CD4-positive, CD25-positive, alpha-beta regulatory T cell (primary cell): ENCODE measurements around the gene MBTPS1. TPM values are rescaled to one million over a fixed set of nuclear protein-coding genes. Genes with fewer than 3 reads are reported as not detected.

Experiments used
- ATAC-seq, 2 donors: fragments of 150-1000 bp; cut with Tn5 transposase; one replicate each; pipeline ENCODE4 v1.10.0; 2021; ENCODE audit warnings: low read depth in 2 of 2, moderate number of reproducible peaks in 2 of 2, moderate library complexity in 1 of 2
- DNase-seq, 3 donors: peaks; one replicate each; pipeline versions ENCODE4 v3.0.0 to v3.0.0-alpha.2; 2012 to 2022; ENCODE audit warnings: mixed read lengths in 1 of 3
- H3K27ac ChIP-seq: one replicate; pipeline ENCODE4 v1.7.0; 2013; ENCODE audit warnings: mild to moderate bottlenecking, low read length; ENCODE audit not compliant: insufficient read depth, poor library complexity, severe bottlenecking
- H3K27me3 ChIP-seq: one replicate; pipeline ENCODE4 v1.7.0; 2013; ENCODE audit warnings: low read length; ENCODE audit not compliant: control insufficient read depth, insufficient read depth
- H3K36me3 ChIP-seq: one replicate; pipeline ENCODE4 v1.7.0; 2013; ENCODE audit warnings: mild to moderate bottlenecking, low read length, moderate library complexity; ENCODE audit not compliant: control insufficient read depth, insufficient read depth
- H3K4me1 ChIP-seq: 2 replicates; pipeline ENCODE4 v1.7.0; 2013; ENCODE audit warnings: mild to moderate bottlenecking, low read length; ENCODE audit not compliant: insufficient read depth, control insufficient read depth, poor library complexity, severe bottlenecking
- H3K4me3 ChIP-seq: one replicate; pipeline ENCODE4 v1.7.0; 2013; ENCODE audit warnings: low read depth, mild to moderate bottlenecking, low read length, moderate library complexity
- H3K9me3 ChIP-seq, 2 experiments: 1 replicate in 1 of 2; 2 replicates in 1 of 2; pipeline ENCODE4 v1.7.0; 2013; ENCODE audit warnings: low read length in 2 of 2, mild to moderate bottlenecking in 1 of 2, moderate library complexity in 1 of 2; ENCODE audit not compliant: control insufficient read depth in 2 of 2
- H3K27ac Mint-ChIP-seq, 3 donors: one replicate each; pipeline ENCODE4 v1.8.0; 2020 to 2022; ENCODE audit warnings: mild to moderate bottlenecking in 3 of 3, mixed read lengths in 3 of 3, moderate library complexity in 2 of 3
- H3K27me3 Mint-ChIP-seq: one replicate; pipeline ENCODE4 v1.8.0; 2022; ENCODE audit warnings: mild to moderate bottlenecking, mixed read lengths
- H3K36me3 Mint-ChIP-seq: one replicate; pipeline ENCODE4 v1.8.0; 2020; ENCODE audit warnings: mixed read lengths
- H3K4me1 Mint-ChIP-seq, 4 donors: one replicate each; pipeline ENCODE4 v1.8.0; 2020 to 2022; ENCODE audit warnings: mixed read lengths in 4 of 4, mild to moderate bottlenecking in 1 of 4
- H3K4me3 Mint-ChIP-seq, 4 donors: one replicate each; pipeline ENCODE4 v1.8.0; 2020 to 2022; ENCODE audit warnings: mild to moderate bottlenecking in 4 of 4, mixed read lengths in 4 of 4, moderate library complexity in 3 of 4
- H3K9me3 Mint-ChIP-seq, 7 donors: one replicate each; pipeline ENCODE4 v1.8.0; 2020 to 2022; ENCODE audit warnings: mixed read lengths in 7 of 7, mild to moderate bottlenecking in 3 of 7, moderate library complexity in 2 of 7
- polyA plus RNA-seq, 4 donors: library from polyadenylated mRNA; unstranded; fragments of 300-500 nt; fragmentation: Illumina TruSeq; gene quantifications; one replicate each; pipeline ENCODE4 v1.2.3, GENCODE V29; 2021
- total RNA-seq: library from RNA; stranded (reverse); gene quantifications from one replicate; pipeline ENCODE4 v1.2.3, GENCODE V29; 2022

The MBTPS1 gene
- total and polyA plus RNA-seq, 5 donors from 2014 or later: 40.6 to 118 (median 48.3) TPM

DNA sequence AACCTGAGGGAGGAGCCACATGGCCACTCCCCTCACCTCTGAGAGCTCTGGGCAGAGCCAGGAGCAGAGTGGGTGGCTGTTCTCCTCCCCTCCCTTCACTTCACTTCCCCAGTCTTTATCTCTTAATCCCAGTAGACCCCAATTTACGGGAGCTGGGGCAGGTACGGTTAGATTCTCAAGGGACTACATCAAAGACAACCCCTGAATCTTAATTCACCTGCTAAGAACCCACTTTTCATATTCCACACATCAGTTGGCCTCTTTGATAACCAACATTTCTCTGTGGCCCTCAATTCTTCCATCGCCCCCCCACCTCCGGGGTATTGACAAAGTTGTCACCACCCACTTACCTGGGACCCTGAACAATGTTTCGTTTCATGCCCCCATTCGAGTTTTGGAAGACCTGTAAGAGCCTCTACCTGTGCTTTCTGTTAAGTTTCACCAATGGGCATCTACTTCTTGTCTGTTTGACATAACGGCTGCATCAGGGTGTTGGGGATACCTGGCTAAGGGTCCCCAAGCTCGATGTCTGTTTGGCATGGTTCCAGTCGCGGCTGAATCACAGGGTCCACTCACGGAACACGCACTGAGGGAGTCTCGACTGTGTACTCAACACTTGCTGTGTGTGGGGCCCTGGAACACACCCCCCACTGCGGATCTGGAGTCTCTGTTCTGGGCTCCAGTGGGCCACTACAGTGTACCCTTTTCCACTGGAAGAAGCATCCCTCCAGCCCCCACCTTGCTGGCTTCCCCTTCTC lies 102.0 kb downstream of the MBTPS1 start:
- H3K9me3 Mint-ChIP-seq: peaks cover 0 to 3% (median 0%) of the 10 kb centered on the region in 7 donors
- Histone ChIP-seq H3K36me3 (no peaks in the 10 kb centered on the region), H3K4me3 (no peak overlapping the region), H3K27ac (no peak overlapping the region), H3K9me3 (peaks cover 2 to 4% of the 10 kb centered on the region in 2 experiments), H3K27me3 (no peaks in the 10 kb centered on the region), H3K4me1 (no peaks in the 10 kb centered on the region)
- no peaks in the 10 kb centered on the region for H3K36me3 Mint-ChIP-seq
- no peak for DNase-seq
- no peak overlapping the region for H3K27ac Mint-ChIP-seq
- no peak for ATAC-seq
- H3K4me3 Mint-ChIP-seq: peak overlapping the region in 1 of 4 donors; percentile 24
- peaks cover 0 to 10% (median 4%) of the 10 kb centered on the region in 4 donors for H3K4me1 Mint-ChIP-seq
- peaks cover 4% of the 10 kb centered on the region for H3K27me3 Mint-ChIP-seq

- peak; percentile 22 to 64 (median 29) for DNase-seq
- Mint-ChIP-seq H3K27me3 (peaks cover 4% of the 10 kb centered on the region), H3K4me3 (peak overlapping the region in 1 of 4 donors; percentile 24), H3K9me3 (peaks cover 0 to 3% (median 0%) of the 10 kb centered on the region in 7 donors), H3K27ac (no peak overlapping the region), H3K36me3 (no peaks in the 10 kb centered on the region), H3K4me1 (peaks cover 0 to 10% (median 4%) of the 10 kb centered on the region in 4 donors)
- peaks cover 0 to 4% of the 10 kb centered on the region in 2 experiments for H3K9me3 ChIP-seq
- no peaks in the 10 kb centered on the region for H3K4me1 ChIP-seq
- ATAC-seq: peak; percentile 49 to 64
- H3K27ac ChIP-seq: no peak overlapping the region
- no peak overlapping the region for H3K4me3 ChIP-seq
- no peaks in the 10 kb centered on the region for H3K27me3 ChIP-seq
- H3K36me3 ChIP-seq: no peaks in the 10 kb centered on the region
Measured at GRCh38 chr16:84013787-84014569, 102.8 kb downstream of the MBTPS1 start.

GRCh38 chr16:84009282-84009681 lies 107.5 kb downstream of the MBTPS1 start:
- Mint-ChIP-seq H3K27me3 (peaks cover 12% of the 10 kb centered on the region), H3K4me1 (peaks cover 0 to 3% (median under 1%) of the 10 kb centered on the region in 4 donors), H3K36me3 (no peaks in the 10 kb centered on the region), H3K27ac (no peak overlapping the region), H3K9me3 (peaks cover 0 to 3% (median 0%) of the 10 kb centered on the region in 7 donors), H3K4me3 (no peak overlapping the region)
- Histone ChIP-seq H3K27me3 (no peaks in the 10 kb centered on the region), H3K4me1 (no peaks in the 10 kb centered on the region), H3K4me3 (no peak overlapping the region), H3K27ac (no peak overlapping the region), H3K36me3 (no peaks in the 10 kb centered on the region), H3K9me3 (peaks cover 0 to 4% of the 10 kb centered on the region in 2 experiments)
- DNase-seq: no peak
- ATAC-seq: no peak

DNA sequence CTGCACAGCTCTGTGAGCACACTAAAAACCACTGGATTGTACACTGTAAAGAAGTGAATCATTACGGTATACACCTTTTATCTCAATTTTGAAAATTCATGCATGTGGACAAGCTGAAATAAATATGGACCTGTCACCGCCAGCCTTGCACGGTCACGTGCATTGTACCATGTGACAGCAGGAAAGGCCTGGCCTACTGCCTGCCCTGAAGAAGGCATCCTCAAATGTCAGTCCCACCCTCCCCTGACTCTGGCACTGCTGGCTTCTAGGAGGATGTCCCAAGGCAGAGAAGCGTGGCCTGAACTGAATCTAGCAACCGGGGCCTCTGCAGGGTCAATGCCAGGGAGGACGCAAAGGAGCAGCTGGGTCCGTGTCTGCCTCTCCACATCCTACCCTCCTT lies 108.8 kb downstream of the MBTPS1 start:
- Mint-ChIP-seq H3K27ac (no peak overlapping the region), H3K9me3 (peaks cover 0 to 3% (median 0%) of the 10 kb centered on the region in 7 donors), H3K27me3 (peaks cover 16% of the 10 kb centered on the region), H3K36me3 (no peaks in the 10 kb centered on the region), H3K4me1 (no peaks in the 10 kb centered on the region), H3K4me3 (no peak overlapping the region)
- H3K36me3 ChIP-seq: no peaks in the 10 kb centered on the region
- H3K4me3 ChIP-seq: no peak overlapping the region
- H3K9me3 ChIP-seq: no peaks in the 10 kb centered on the region
- no peaks in the 10 kb centered on the region for H3K4me1 ChIP-seq
- DNase-seq: no peak
- no peak for ATAC-seq
- H3K27ac ChIP-seq: no peak overlapping the region
- H3K27me3 ChIP-seq: no peaks in the 10 kb centered on the region

GRCh38 chr16:84007520-84007919 lies 109.2 kb downstream of the MBTPS1 start:
- Histone ChIP-seq H3K36me3 (no peaks in the 10 kb centered on the region), H3K27ac (no peak overlapping the region), H3K9me3 (no peaks in the 10 kb centered on the region), H3K4me1 (no peaks in the 10 kb centered on the region), H3K27me3 (no peaks in the 10 kb centered on the region), H3K4me3 (no peak overlapping the region)
- no peaks in the 10 kb centered on the region for H3K4me1 Mint-ChIP-seq
- DNase-seq (no peak), ATAC-seq (no peak)
- H3K4me3 Mint-ChIP-seq: no peak overlapping the region
- H3K9me3 Mint-ChIP-seq: peaks cover 0 to 3% (median 0%) of the 10 kb centered on the region in 7 donors
- H3K27me3 Mint-ChIP-seq: peaks cover 13% of the 10 kb centered on the region
- H3K27ac Mint-ChIP-seq: no peak overlapping the region
- no peaks in the 10 kb centered on the region for H3K36me3 Mint-ChIP-seq

GRCh38 chr16:84005391-84005790 lies 111.4 kb downstream of the MBTPS1 start:
- Mint-ChIP-seq H3K4me3 (no peak overlapping the region), H3K9me3 (peaks cover 0 to 3% (median 0%) of the 10 kb centered on the region in 7 donors), H3K27me3 (peaks cover 11% of the 10 kb centered on the region), H3K27ac (no peak overlapping the region), H3K4me1 (no peaks in the 10 kb centered on the region), H3K36me3 (no peaks in the 10 kb centered on the region)
- Histone ChIP-seq H3K4me3 (no peak overlapping the region), H3K27me3 (no peaks in the 10 kb centered on the region), H3K27ac (no peak overlapping the region), H3K36me3 (no peaks in the 10 kb centered on the region), H3K9me3 (no peaks in the 10 kb centered on the region), H3K4me1 (no peaks in the 10 kb centered on the region)
- no peak for ATAC-seq
- no peak for DNase-seq

DNA sequence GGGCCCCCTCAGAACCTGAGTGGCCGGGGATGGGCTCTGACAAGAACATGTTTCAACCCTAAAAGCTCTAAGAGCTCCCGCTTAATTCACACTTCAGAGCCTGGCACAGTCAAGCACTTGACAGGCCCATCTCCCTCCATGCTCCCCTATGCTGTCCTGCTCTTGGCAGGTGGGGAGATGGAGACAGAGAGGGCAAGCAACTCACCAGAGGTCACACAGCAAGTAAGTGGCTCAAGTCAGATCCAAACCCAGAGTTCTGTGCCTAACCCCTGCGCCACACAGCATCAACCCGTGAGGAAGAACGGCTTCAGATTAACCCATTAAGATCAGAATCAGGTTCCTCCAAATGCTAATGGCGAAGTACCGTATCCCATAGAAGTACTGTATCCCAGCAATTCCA lies 112.3 kb downstream of the MBTPS1 start:
- no peaks in the 10 kb centered on the region for H3K27me3 ChIP-seq
- H3K27ac ChIP-seq: no peak overlapping the region
- no peak overlapping the region for H3K4me3 ChIP-seq
- peaks cover 0 to 3% (median 0%) of the 10 kb centered on the region in 7 donors for H3K9me3 Mint-ChIP-seq
- H3K9me3 ChIP-seq: no peaks in the 10 kb centered on the region
- no peaks in the 10 kb centered on the region for H3K4me1 ChIP-seq
- ATAC-seq (no peak), DNase-seq (no peak)
- H3K27me3 Mint-ChIP-seq: peaks cover 11% of the 10 kb centered on the region
- H3K36me3 Mint-ChIP-seq: no peaks in the 10 kb centered on the region
- H3K4me3 Mint-ChIP-seq: peak overlapping the region in 1 of 4 donors; percentile 2
- H3K4me1 Mint-ChIP-seq: no peaks in the 10 kb centered on the region
- no peaks in the 10 kb centered on the region for H3K36me3 ChIP-seq
- H3K27ac Mint-ChIP-seq: no peak overlapping the region
